Activated CD4-positive, alpha-beta T cell treated with anti-CD3 and anti-CD28 coated beads, Interleukin-2, amount 50 U/mL, for 16 hours (primary cell): ENCODE measurements around the gene FSTL4.
"Not testable (repeated sequence)": the region's sequence is repeated elsewhere in the genome, so short reads cannot be mapped to it uniquely, and the experiment has no call there.

Source experiments
- DNase-seq: peaks from one replicate; pipeline ENCODE4 v3.0.0-alpha.2; 2020

The FSTL4 gene

GRCh38 chr5:133232911-133233310 is 379.4 kb downstream of the FSTL4 start:
- no peak for DNase-seq

DNA sequence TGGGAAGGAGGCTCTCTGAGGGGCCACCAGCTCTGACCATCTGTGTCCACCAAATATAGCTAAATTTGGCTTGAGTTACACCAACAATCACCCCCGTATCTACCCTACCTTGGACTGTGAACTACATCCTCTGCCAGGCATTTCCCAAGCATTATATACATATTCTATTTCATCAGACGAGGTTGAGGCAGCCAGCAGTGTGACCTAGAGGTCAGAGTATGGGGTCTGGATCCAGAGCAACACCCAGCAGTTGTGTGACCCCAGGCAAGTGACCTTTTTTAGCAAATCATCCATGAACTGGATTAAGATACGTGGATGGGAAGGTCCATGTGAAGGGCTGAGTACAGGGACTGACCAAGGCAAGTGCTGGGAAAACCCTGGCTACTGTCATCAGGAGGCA is 379.9 kb downstream of the FSTL4 start:
- no peak for DNase-seq

DNA sequence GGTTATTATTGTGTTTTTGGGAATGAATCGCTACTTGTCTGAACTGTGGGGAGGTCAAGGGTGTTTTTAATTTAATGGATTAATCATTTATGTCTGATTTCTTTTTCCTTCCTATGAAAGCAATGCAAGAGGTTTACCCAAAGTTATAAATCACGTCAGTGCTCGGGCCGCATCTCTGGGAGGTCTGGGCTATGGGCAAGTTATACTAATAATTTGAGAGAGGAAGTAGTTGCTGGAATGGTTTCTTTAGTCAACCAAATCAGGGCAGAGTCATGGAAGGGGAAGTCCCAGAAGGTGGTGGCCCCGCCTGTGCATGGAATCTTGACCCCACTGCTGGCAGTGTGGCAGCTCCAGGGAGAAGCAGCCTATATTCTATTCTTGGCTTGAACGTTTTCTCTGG is 380.3 kb downstream of the FSTL4 start:
- DNase-seq: no peak

DNA sequence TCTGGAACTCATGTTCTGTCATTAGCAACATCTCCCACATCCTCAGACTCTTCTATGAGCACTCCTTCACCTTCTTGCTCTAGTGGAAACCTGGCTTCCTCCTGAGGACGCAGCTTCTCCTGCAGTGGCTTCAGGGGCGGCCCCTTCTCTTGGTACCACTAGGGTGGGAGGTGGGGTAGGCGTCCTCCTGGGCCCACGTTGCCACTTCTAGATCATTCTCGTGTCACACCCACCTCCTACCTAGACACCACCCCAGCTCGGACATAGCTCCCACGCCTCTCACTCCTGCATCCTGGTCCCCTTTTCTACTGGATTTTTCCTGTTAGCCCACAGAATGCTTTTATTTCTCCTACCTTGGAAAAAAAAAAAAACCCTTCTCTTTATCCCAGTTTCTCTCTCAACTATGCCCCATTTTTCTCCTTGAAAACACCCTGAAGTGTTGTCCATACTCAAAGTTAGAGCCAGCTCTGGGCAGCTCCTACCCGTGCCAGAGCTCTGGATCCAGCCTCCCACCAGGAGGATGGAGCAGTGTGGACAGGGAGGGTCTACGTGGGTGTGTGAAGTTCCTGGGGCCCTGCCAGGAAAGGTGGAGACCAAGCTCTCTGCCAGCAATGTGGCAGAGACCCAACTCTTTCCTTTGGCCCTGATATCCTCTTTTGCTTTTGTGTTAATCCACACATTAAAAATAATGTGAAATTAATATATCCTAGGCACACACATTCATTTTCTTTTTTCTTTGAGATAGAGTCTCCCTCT is 381.3 kb downstream of the FSTL4 start:
- DNase-seq: no peak

- no peak for DNase-seq
These were observed 382.2 kb downstream of the FSTL4 start for GRCh38 chr5:133229931-133230664.

DNA sequence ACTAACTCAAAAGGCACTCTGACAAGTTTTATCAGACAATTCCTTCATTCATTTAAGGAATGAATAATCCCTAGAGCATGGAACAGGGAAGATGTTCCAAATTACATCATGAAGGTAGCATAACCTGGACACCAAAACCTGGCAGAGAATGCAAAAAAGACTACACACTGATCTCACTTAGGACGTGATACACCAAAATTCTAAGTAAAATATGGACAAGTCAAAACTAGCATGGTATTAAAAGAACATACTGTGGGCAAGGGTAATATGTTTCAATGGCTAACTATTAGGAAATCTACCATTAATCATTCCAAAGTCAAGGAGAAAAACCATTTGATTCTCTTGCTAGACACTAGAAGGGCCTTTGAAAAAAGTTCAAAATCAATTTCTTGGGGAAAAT is 384.0 kb downstream of the FSTL4 start:
- DNase-seq: no peak

DNA sequence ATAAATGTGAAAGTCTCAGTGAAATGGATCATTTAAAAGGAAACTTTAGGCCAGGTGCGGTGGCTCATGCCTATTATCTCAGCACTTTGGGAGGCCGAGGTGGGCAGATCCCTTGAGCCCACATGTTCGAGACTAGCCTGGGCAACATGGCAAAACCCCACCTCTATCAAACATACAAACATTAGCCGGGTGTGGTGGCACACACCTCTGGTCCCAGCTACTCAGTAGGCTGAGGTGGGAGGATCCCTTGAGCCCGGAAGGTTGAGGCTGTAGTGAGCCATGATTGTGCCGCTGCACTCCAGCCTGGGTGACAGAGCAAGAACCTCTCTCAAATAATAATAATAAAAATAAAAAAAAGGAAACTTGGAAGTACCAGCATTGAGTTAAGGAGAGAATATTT is 384.4 kb downstream of the FSTL4 start:
- no peak for DNase-seq

GRCh38 chr5:133227082-133227481 is 385.3 kb downstream of the FSTL4 start:
- DNase-seq: no peak

- no peak for DNase-seq
These were observed 386.2 kb downstream of the FSTL4 start for GRCh38 chr5:133226186-133226585.

- no peak for DNase-seq
These were observed 386.6 kb downstream of the FSTL4 start for GRCh38 chr5:133225671-133226152.

- DNase-seq: no peak
These were observed 389.4 kb downstream of the FSTL4 start for GRCh38 chr5:133222979-133223378.

DNA sequence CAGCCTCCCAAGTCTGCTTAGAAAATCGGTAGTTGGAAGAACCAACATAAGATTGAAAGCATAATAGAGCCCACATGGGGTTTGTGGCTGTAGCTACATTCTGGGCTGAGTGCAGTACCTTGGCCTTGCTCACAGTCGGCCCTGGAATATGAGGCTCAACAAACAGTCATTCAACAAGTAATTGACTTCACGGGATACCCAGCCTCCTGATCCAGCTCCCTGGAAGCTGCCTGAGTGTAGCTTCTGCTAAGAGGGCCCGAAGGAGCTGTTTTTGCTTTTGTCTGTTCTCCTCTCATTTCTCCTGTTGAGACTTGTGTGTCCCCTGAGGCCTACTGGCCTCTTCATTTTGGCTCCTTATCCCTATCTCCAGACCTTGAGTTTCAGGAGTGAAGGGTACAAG is 389.8 kb downstream of the FSTL4 start:
- no peak for DNase-seq

DNA sequence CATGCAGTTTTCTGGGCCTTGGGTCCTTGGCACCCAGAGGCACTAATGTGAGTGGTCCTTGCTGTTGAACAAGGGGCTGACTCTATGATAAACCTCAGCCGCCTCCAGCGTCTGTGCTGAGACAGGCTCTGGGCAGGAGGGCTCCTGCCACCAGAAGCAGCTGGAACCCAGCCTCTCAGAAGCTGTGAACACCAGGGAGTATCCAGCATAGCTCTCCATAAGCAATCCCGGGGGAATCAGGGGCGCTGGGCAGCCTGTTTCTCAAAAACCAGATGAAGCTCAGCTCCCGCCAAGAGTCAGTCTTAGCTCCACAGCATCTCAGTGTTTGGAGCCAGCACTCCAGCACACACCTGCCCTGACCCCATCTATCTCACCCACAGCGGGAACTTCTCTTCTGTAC is 390.3 kb downstream of the FSTL4 start:
- DNase-seq: no peak

DNA sequence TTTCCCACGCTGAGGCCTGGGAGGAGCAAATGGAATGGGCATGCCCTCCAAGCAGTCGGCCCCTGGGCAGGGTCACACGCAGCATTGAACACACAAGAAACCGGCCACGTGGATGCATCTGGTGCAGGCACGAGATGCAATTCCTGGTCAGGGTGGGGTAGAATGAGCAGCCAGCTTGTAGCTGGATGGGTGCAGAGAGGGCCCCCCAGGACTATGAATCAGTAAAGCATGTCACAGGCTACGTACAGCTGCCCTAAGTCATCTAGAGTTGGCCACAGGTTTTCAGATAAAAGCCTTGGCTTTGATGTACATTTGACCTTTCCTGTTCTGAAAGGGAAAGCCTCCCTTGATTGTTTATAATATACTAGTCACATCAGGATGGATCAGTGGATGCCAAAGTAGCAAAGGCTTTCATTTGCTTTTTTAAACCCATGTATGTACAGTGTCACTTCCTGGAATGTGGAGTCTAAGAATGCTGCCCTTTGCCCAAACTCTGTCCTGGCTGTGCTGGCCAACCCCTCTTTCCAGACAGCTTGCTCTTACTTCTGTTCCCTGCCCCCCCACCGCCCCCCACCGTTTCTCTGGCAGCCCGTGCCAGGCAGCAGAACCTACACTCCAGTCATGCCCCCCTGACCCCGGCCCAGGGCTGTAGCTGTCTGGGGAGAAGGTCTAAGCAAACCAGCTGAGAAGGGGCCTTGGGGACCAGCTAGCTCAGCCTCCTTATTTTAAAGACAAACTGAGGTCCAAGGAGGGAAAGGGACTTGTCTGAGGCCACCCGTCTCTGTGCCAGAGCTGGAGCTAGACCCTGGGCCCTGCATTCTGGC is 391.3 kb downstream of the FSTL4 start:
- DNase-seq: no peak

DNA sequence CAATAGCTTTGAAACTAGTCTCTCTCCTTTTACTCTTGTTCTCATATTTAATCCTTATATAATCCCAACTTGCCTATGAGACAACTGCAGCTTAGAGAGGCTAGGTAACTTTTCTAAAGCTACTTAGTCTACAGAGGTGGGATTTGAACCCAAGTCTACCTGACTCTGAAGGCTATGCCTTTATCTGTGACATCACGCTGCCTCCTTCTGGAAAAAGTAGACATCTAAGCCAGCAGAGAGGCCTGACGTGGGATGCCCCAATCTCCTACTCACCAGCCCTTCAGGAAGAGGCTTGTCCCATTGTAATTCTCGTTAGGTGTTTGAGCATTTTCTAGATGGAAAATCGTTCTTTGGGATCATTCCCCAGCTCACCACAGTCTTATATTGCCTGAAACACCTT is 393.0 kb downstream of the FSTL4 start:
- DNase-seq: no peak

- not testable (repeated sequence) for DNase-seq
These were observed 396.2 kb downstream of the FSTL4 start for GRCh38 chr5:133216138-133216537.

DNA sequence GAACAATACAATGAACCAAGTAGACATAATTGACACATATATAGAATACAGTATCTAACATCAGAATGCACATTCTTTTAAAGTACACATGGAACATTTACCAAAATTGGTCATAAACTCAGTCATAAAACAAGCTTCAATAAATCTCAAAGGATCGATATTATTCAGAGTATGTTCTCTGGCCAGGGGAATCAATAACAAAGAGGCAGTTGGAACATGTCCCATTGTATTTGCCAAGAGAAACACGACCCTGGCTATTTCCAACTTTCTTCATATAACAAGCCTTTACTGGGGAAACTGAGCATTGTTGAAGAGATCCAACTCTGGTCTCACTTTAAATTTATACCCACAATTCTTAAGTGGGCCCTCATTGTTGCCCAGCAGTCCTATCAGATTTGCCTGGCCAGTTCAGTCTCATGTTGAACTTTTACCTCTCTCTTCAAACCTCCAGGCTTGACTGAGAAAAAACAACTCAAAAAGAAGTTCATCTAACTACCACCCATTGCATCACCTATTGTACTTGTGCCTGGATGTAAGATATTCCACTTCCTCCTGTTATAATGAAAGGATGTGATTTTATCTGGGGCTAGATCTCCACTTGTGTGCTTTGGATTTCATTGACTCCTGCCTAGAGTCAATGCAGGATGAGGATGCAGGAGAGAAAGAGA is 398.1 kb downstream of the FSTL4 start:
- no peak for DNase-seq

DNA sequence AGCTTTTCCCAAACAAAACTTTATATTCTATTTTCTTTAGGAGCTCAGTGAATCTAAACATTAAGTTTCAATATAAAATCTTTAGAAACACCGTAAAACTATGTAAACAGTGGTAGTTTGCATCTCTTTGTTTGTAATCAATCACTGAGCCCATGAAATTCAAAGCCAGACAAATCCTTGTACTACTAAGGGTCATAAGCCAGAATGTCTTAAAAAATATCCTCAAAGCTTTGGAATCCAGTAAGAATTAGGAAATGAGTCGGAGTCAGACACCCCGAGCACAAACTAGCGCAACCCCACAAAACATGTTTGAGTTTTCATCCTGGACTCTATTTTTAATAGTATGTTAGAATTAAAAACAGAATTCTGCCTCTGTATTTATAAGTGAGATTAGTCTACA is 406.7 kb downstream of the FSTL4 start:
- no peak for DNase-seq

DNA sequence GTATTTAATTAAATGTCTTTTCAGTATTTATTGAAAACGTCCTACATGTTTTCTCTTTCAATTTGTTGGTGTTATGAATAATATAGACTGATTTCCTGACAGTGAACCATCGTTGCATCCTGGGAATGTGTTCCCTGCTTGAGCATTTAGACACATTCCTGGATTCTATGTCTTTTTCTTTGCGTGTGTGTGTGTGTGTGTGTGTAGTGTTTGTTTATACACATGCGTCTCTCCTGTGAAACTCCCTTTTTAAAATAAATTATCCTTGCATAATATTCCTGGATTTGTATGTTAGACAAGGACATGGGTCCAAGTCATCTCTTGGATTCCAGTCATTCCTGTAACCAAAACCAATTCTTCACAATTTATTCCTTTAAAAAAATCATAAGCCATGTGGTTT is 407.1 kb downstream of the FSTL4 start:
- DNase-seq: no peak

DNA sequence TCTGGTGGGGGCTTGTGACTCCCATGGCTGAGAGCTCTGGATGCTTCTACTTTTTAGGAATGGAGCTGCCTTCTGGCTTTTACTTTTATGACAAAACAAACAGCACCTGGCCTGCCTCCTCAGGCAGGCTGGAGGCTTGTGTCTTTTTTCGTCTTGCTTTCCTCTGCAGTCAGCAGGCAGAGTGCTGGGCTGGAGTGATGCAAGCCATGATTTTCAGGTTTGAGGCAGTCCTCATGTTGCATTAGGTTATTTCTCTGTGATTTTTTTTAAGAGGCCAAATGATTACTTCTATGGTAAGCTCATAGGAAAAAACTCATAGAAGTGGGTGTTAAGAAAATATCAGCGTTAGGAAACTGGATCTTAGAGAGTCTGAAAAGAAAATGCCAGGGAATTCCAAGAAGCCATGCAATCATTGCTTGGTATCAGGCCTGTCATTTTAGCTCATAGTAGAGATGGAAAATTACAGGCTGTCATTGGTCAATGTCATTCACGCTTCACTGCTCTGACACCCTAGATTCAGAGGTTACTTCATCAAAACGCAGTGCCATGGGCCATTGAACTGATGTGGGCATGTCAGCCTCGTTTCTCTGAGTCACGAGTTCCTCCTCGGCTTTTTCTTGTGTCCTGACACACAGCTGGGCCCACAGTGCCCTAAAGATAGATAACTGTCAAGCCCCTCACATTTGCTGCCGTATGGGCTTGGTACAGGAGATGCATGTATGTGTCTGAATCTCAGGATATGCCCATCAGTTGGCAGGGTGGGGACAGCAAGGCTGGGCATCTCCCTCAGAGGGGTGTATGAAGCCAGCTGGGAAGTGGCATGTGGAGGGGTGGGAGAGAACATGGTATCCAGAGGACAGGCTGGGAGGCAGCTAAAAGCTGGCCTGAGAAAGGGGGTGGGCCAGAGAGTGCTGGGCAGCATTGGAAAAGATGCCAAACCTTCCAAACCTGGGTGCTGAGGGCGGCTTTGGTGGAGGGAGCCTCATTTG is 408.7 kb downstream of the FSTL4 start:
- DNase-seq: no peak

GRCh38 chr5:133202066-133202665 is 410.2 kb downstream of the FSTL4 start:
- no peak for DNase-seq
